Thyroid gland (tissue), 4 donors: ENCODE data around the gene SELENOF. TPM values are rescaled to one million over a fixed set of nuclear protein-coding genes. Genes with fewer than 3 reads are reported as not detected.
"Not testable (repeated sequence)": the region's sequence is repeated elsewhere in the genome, so short reads cannot be mapped to it uniquely, and the experiment has no call there.

Source experiments
- DNase-seq, 2 donors: peaks; one replicate each; pipeline ENCODE4 v3.0.0-alpha.2; 2019
- H3K27ac ChIP-seq, 3 donors: fragments of 200-600 bp; sonication (generic); 1 replicate in 2 of 3; 2 replicates in 1 of 3; pipeline ENCODE4 v1.5.1; 2016 to 2019; ENCODE audit warnings: mild to moderate bottlenecking in 1 of 3, moderate library complexity in 1 of 3
- H3K27me3 ChIP-seq: fragments of 200-600 bp; sonication (generic); one replicate; pipeline ENCODE4 v1.5.1; 2019
- H3K36me3 ChIP-seq, 2 donors: fragments of 200-600 bp; sonication (generic); one replicate each; pipeline ENCODE4 v1.5.1; 2016 to 2019
- H3K4me1 ChIP-seq, 2 donors: fragments of 200-600 bp; sonication (generic); one replicate each; pipeline ENCODE4 v1.5.1; 2017 to 2019
- H3K4me3 ChIP-seq, 3 donors: fragments of 200-600 bp; sonication (generic); replicated peaks in 1 of 3; 1 replicate in 2 of 3; 2 replicates in 1 of 3; pipeline ENCODE4 v1.5.1; 2016; ENCODE audit warnings: mild to moderate bottlenecking in 1 of 3
- H3K9me3 ChIP-seq: fragments of 200-600 bp; sonication (generic); one replicate; pipeline ENCODE4 v1.5.1; 2017
- CTCF ChIP-seq, 6 experiments: fragments of 200-600 bp in 3 of 6; fragments of 450-650 bp in 3 of 6; sonication (generic) in 3 of 6; IDR thresholded peaks; one replicate each; pipeline ENCODE4 v1.5.1; 2016 to 2019; ENCODE audit warnings: antibody characterized with exemption in 6 of 6, mild to moderate bottlenecking in 2 of 6, inconsistent platforms in 1 of 6, moderate library complexity in 1 of 6
- POLR2A ChIP-seq, 2 donors: fragments of 450-650 bp; IDR thresholded peaks; one replicate each; pipeline ENCODE4 v1.6.1; 2017; ENCODE audit warnings: antibody characterized with exemption in 2 of 2, mild to moderate bottlenecking in 2 of 2, moderate library complexity in 1 of 2
- WGBS, 2 donors: methylation state at CpG; one replicate each; pipeline ENCODE4 v1.1.5; 2017; 5-methylcytosine and 5-hydroxymethylcytosine counted together
- intact Hi-C: fragments of 100-400 bp; cut with DNase I; formaldehyde crosslinking; loops from one replicate; pipeline ENCODE4 v1.15.1; 2023
- total RNA-seq, 4 donors: library from RNA; depleted of rRNA; stranded (reverse); fragments of >200 nt; gene quantifications; one replicate each; pipeline ENCODE4 v1.2.3, GENCODE V29; 2016

SELENOF gene
- total RNA-seq, 4 donors from 2014 or later, result 232 to 299 (median 288) TPM

GRCh38 chr1:86914601-86914997 is 673 bp upstream of the SELENOF start, which contains the start of gene HS2ST1:
Gene HS2ST1 (plus strand): TSS chr1:86914635.
- TF ChIP-seq CTCF (IDR thresholded peaks at IDR 0.05), result no peak
- peak in 1 of 2 donors; percentile 59 for TF ChIP-seq POLR2A (IDR thresholded peaks at IDR 0.05)
- H3K4me3 ChIP-seq, result peak within 1 kb of the TSS; percentile 60 to 76 (median 75)
- WGBS, 2 donors, result 0 to 1% methylated on average over 25 to 32 of the region's 45 CpGs
- intact Hi-C loops, result no loop called here
- H3K9me3 ChIP-seq, result no peaks in the 10 kb centered on the region
- H3K27me3 ChIP-seq, result no peaks in the 10 kb centered on the region
- DNase-seq, result no peak
- no peaks in the 10 kb centered on the region for H3K36me3 ChIP-seq
- H3K4me1 ChIP-seq, result peaks cover 23 to 31% of the 10 kb centered on the region in 2 donors
- H3K27ac ChIP-seq, result peak within 1 kb of the TSS; percentile 84 to 94 (median 94)

GRCh38 chr1:86913399-86913895 is 479 bp downstream of the SELENOF start:
- Histone ChIP-seq H3K4me1 (peaks cover 25 to 31% of the 10 kb centered on the region in 2 donors), H3K27me3 (no peaks in the 10 kb centered on the region), H3K36me3 (no peaks in the 10 kb centered on the region), H3K4me3 (peak overlapping the region; percentile 60 to 76 (median 68)), H3K27ac (peak overlapping the region; percentile 84 to 94 (median 94)), H3K9me3 (no peaks in the 10 kb centered on the region)
- TF ChIP-seq CTCF (IDR thresholded peaks at IDR 0.05), result no peak
- no peak for TF ChIP-seq POLR2A (IDR thresholded peaks at IDR 0.05)
- WGBS, 2 donors, result 0 to 1% methylated on average over 17 of the region's 17 CpGs
- intact Hi-C loops, result no loop called here
- peak; percentile 59 to 64 for DNase-seq

- Histone ChIP-seq H3K4me1 (peaks cover 27 to 31% of the 10 kb centered on the region in 2 donors), H3K27me3 (no peaks in the 10 kb centered on the region), H3K27ac (no peak overlapping the region), H3K9me3 (no peaks in the 10 kb centered on the region), H3K36me3 (no peaks in the 10 kb centered on the region), H3K4me3 (peak overlapping the region in 1 of 3 donors; percentile 76)
- intact Hi-C loops, result no loop called here
- TF ChIP-seq POLR2A (IDR thresholded peaks at IDR 0.05) (no peak), CTCF (IDR thresholded peaks at IDR 0.05) (no peak)
- 31 to 46% methylated on average over 6 of the region's 6 CpGs for WGBS, 2 donors
- DNase-seq, result peak; percentile 29 to 42
Observed at GRCh38 chr1:86912281-86912900, 1.5 kb downstream of the SELENOF start.

GRCh38 chr1:86906419-86906818 is 7.5 kb downstream of the SELENOF start:
- H3K36me3 ChIP-seq, result no peaks in the 10 kb centered on the region
- WGBS, 2 donors, result 47 to 50% methylated on average over 2 of the region's 2 CpGs
- no peak overlapping the region for H3K4me3 ChIP-seq
- intact Hi-C loops, result no loop called here
- H3K4me1 ChIP-seq, result peaks cover 7 to 9% of the 10 kb centered on the region in 2 donors
- no peaks in the 10 kb centered on the region for H3K9me3 ChIP-seq
- H3K27ac ChIP-seq, result no peak overlapping the region
- TF ChIP-seq CTCF (IDR thresholded peaks at IDR 0.05), result no peak
- no peak for TF ChIP-seq POLR2A (IDR thresholded peaks at IDR 0.05)
- no peak for DNase-seq
- no peaks in the 10 kb centered on the region for H3K27me3 ChIP-seq

- Histone ChIP-seq H3K4me3 (no peak overlapping the region), H3K4me1 (peaks cover 4 to 5% of the 10 kb centered on the region in 2 donors), H3K27ac (no peak overlapping the region), H3K27me3 (no peaks in the 10 kb centered on the region), H3K9me3 (no peaks in the 10 kb centered on the region), H3K36me3 (no peaks in the 10 kb centered on the region)
- no peak for DNase-seq
- TF ChIP-seq POLR2A (IDR thresholded peaks at IDR 0.05) (no peak), CTCF (IDR thresholded peaks at IDR 0.05) (no peak)
- WGBS, 2 donors, result 0% methylated on average over 1 of the region's 1 CpG
- intact Hi-C loops, result no loop called here
Observed at GRCh38 chr1:86905875-86906274, 8.1 kb downstream of the SELENOF start.

- H3K4me3 ChIP-seq, H3K9me3 ChIP-seq, H3K36me3 ChIP-seq, intact Hi-C loops, H3K27me3 ChIP-seq, DNase-seq, H3K4me1 ChIP-seq, H3K27ac ChIP-seq: not testable (repeated sequence)
- 100% methylated on average over 2 of the region's 33 CpGs; no CpG with 5 or more reads in 1 of the 2 donors for WGBS, 2 donors
Observed at GRCh38 chr1:86899401-86899800, 14.5 kb downstream of the SELENOF start.
